Erythroblast (primary cell): ENCODE results near the gene RECQL.

Experiments used
- DNase-seq, 2 experiments: peaks; one replicate each; lab custom pipeline; 2025; lab: John Stamatoyannopoulos, UW
- GATA1 ChIP-seq: IDR thresholded peaks from 2 replicates; pipeline ENCODE4 v1.6.1; 2011; ENCODE audit warnings: low read depth, mild to moderate bottlenecking, control low read depth, low read length, moderate library complexity
- POLR2A ChIP-seq: IDR thresholded peaks from 2 replicates; pipeline ENCODE4 v1.6.1; 2011; ENCODE audit warnings: mild to moderate bottlenecking, low read length

RECQL gene

DNA sequence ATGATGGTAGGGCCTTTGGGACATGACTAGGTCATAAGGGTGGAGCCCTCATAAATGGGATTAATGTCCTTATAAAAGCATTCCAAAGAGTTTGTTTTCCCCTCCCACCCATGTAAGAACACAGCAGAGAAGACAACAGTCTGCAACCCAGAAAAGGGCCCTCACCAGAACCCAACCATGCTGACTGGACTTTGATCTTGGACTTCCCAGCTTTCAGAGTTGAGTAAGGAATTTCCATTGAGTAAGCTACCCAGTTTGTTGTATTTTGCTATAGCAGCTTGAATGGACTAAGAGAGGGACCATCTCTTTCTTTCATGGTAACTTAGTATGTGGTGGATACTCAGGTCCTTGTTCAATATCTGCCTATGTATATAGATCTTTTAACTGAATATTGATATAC lies 21.7 kb upstream of the RECQL start:
- TF ChIP-seq POLR2A (no peak), GATA1 (no peak)
- no peak for DNase-seq

DNA sequence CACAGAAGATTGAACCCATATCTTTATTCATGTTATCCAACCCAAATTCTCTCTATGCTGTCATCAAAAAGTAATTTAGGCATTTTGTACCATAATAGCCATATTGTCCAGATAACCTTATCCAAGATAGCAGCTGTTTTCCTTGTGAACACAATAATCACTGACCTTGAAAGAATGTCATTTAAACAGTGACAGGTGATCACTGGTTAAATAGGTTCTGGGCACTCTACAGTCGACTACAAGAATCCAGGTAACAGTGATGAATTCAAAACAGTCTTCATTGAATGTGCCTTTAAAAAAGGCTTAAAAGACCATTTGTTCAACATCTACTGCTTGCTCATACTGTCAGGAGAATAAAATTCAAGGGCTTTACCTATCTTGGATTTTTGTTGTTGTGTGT lies 20.1 kb upstream of the RECQL start:
- no peak for TF ChIP-seq POLR2A
- TF ChIP-seq GATA1, result no peak
- peak in 1 of 2 experiments; percentile 12 for DNase-seq

DNA sequence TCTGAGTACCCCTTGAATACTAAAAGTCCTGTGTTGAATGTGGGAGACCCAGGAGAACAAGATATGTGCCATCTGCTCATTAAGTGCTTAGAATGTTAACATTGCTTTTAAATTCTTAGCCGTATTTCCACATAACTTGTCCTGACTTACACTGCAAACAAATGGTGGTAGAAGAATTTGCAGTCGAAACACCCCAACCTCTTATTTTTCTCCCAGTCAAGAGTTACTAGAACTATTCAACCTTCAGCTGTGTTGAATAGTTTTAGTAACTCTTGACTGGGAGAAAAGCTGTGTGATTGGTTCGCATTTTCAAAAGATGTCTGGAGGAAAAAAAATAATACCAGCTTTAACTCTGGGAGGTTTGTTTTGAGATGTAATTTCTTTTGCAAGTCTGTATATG lies 17.0 kb upstream of the RECQL start:
- DNase-seq, result no peak
- no peak for TF ChIP-seq POLR2A
- TF ChIP-seq GATA1, result no peak

DNA sequence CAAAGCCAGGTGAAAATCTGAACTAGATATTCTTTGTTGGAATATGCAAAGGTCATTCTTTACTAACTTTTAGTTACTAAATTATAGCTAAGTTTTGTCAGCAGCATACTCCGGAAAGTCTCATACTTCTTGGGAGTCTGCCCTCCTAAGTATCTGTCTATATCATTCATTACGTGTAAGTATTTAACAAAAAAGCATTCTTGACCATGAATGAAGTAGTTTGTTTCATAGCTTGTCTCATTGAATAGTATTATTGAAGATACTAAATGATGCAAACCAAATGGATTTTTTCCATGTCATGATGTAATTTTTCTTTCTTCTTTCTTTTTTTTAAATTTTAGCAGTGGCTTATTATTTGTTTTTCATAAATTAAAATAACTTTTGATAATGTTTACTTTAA lies 14.8 kb upstream of the RECQL start:
- DNase-seq, result no peak
- no peak for TF ChIP-seq GATA1
- no peak for TF ChIP-seq POLR2A

DNA sequence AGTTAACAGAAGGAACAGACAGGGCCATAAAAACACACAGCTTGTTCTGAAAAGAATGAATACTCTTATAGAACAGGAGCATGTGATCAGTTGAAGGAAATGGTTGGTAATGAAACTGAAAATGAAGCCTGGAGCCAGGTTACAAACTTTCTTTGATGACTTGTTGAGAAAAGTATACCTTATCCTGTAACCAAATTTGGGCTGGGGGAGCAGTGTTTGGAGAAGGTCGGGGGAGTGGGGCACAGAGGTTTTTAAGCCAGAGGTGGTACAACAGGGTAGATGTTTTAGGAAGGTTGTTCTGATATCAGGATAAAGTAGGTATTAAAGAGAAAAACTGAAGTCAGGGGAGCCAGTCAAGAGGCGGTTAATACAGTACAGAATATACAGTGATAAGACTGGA lies 8.3 kb upstream of the RECQL start:
- DNase-seq, result no peak
- TF ChIP-seq GATA1, result no peak
- TF ChIP-seq POLR2A, result no peak

DNA sequence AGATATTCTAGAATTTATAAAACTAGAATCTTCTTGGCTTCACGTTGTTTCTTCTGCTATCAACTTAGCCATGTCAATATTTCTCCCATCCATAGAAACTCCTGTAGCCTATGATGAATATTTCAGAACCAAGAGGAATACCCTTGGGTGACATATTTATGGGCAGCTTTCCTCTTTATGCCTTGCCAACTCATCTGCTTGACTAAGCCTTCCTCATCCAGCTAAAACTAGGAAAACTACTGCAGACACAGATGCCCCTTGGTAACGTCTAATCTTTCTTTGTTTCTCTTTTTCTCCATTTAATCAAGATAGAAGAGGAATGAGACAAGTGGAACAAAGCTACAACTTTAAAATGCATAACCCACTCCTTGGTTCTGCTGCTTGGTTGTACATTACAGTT lies 6.4 kb upstream of the RECQL start:
- no peak for TF ChIP-seq POLR2A
- TF ChIP-seq GATA1, result no peak
- no peak for DNase-seq

DNA sequence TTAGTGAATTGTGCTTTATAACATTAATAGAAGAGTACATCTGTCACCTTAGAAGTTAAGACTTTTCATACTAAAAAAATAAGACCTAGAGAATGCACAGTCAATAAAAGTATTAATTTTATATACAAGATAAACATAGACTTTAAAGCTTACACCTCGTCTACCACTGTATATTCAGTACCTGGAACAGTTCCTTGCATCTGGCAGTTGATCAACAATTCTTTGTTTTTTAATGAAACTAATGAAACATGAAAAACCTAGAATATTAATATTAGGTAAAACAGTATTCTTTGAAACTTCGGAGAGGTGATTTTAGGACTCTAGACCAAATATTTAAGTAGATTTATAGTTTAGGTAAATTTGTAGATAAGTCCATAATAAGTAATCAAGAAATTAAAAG lies 4.5 kb upstream of the RECQL start:
- no peak for TF ChIP-seq POLR2A
- no peak for TF ChIP-seq GATA1
- DNase-seq, result no peak

DNA sequence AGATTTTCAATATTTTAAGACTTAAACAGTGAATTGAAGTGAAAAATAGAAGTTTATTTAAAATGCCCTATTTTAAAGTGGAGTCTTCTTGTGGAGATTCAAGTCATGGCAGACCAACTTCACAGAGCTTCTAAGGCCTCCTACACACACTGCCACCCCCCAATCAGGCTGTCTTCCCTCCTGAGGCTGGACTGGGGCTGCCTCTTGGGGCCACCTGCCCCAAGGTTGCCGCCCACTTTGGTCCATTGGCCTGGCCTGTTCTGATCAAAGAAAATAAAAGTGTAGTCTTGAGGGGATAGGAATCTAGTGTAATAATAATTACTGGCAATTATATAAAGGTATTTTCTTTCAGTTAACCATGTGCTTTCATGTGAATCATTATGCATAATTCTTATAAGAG lies 1.4 kb upstream of the RECQL start:
- TF ChIP-seq GATA1 (no peak), POLR2A (no peak)
- DNase-seq, result peak in 1 of 2 experiments; percentile 19

DNA sequence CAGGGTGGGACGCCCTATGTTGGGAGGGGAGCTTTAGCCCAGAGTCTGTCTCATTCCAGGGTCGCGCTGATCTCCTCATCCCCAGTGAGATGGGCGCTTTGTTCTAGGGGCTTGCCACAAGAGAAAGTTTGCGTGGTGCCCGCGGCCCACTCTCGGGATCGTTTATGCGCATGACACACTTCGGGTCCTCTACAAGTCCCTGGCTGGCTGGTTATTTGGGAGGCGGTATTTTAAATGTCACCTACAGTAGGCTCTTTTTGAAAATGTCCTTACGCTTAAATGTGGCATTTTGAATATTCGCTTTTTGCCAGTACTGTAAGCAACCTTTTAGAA lies 695 bp upstream of the RECQL start:
- TF ChIP-seq POLR2A, result no peak
- no peak for TF ChIP-seq GATA1
- DNase-seq, result peak; percentile 66 to 73

DNA sequence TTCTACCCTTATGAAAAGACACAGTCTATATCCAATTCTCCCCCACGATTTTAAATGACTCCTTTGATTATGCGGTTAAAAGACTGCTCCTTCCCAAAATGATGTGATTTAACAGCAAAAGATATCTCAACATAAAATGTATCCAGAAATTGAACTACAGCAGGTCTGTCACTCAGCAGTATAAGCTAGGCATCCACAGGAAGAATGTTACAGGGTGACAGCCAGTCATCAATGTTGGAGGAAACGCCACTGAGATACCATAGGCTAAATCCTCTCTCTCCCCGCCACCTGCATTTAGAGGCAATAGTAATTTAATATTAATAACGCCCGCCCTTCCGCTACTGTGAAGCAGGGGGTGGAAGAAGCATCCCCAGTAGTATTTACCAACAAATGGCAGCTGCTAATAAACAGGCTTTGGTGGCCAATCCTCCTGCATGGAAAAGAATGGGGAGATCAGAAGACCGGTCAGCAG lies 613 bp downstream of the RECQL start:
- TF ChIP-seq POLR2A (no peak), GATA1 (no peak)
- DNase-seq, result no peak

DNA sequence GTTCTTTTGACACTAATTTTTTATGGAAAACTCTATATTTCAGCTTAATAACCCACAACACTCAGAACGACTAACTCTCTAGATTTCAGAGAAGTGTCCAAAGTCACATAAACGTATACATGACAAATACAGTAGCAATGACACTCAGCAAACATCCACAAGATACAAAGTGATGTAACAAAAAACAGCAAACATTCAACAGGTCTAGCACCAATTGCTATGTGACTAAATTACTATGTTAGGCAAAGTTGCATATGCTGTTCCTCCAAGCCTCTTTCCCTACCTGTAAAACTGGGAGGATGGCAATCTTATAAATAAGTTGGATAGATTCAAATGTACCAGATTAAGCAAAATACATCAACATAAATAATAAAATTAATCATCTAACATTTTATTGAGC lies 1.7 kb downstream of the RECQL start:
- TF ChIP-seq POLR2A (no peak), GATA1 (no peak)
- no peak for DNase-seq

DNA sequence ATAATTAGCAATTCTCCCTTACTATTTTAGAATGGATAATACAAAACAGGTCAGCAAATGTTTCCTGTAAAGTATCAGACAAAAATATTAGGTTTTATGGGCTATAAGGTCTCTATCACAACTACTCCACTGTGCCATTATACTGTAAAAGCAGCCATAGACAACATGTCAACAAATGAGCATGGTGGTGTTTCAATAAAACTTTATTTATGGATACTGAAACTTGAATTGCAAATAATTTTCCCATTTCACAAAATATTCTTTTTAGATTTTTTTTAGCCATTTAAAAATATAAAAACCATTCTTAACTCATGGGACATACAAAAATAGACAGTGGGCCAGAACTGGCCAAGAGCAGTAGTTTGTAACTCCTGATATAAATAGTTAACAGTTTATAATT lies 15.4 kb downstream of the RECQL start:
- DNase-seq, result no peak
- TF ChIP-seq GATA1 (no peak), POLR2A (no peak)

DNA sequence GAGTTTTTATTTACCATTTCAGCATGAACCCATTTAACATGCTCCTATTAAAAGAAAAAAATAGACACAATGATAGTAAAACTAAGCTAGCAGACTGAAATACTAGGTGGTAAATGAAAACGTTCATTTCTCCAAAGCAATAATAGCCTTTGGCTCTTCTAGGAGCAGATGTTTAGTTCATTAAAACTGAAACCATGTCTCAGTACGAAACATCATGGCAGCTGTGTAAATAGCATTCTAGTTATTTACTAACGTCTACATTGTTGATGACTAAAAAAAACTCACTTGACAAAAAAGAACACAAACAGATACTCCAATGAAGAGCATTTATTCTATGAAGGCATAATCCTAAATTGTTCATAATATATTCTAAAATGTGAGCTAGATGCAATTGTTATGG lies 17.9 kb downstream of the RECQL start:
- DNase-seq, result no peak
- TF ChIP-seq POLR2A, result no peak
- TF ChIP-seq GATA1, result no peak

DNA sequence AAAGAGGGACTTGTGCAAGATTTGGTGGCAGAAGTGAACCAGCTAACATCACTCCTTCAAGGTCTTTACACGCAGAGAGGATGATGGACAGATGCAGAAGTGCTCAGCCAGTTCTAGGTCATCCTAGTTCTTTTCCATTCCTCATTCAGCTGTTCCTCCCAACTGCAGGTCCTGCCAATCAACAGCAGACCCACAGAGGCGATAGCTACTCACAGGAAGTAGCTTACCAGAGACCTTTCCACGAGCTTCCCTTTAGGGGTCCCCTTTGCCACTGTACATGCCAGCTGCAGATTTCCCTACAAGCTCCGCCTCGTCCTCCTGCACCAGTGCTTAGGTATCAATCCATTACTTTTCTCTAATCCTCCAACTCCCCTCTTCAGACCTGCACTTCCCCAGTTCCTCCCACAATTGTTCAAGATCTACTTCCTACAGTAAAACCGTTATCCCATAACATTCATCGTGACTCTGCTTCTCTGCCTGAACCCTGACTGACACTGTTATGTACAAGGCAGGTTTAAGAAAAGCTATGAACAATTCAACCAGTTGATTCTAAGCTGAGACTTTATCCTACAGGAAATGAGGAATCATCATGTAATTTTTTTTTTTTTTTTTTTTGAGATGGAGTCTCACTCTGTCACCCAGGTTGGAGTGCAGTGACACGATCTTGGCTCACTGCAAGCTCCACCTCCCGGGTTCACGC lies 22.5 kb downstream of the RECQL start:
- DNase-seq, result no peak

DNA sequence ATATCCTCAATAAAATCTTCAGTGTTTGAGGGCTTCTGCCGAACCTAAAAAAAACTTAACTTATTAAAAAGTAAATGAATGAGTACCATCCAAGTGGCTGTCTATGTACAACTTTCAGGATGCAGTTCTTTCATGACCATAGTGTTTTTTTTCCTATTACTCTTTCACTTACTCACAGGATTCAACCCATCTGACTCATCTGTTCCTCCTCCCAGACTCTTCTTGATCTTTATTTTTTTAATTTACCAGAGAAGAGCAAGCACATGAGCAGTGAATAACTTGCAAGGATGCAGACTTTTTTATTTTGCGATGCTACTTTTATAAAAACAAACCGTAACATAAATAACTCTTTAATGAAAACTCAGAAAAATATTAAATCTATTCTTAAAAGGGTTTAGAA lies 24.5 kb downstream of the RECQL start:
- no peak for DNase-seq
- TF ChIP-seq GATA1, result no peak
- no peak for TF ChIP-seq POLR2A

More for the DNA sequence above, 22.5 kb downstream of the RECQL start:
- TF ChIP-seq POLR2A (no peak), GATA1 (no peak)

DNA sequence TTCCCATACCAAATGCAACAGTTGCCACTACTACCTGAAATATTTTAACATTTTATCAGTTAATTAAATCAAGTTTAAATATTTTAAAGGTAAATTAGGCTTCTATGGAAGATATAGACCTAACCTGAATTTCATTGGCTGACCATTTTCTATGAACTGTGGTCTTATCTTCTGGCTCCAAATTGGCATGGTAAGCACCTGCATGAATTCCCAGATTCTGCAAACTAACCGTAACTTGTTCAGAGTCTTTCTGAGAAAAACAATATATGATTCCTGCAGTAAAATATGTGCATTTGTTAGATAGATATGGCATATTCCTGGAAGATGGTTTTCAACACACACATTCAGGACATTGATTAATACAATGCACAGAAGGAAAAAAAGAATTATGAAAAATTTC lies 25.9 kb downstream of the RECQL start:
- TF ChIP-seq POLR2A, result no peak
- no peak for DNase-seq
